ENCODE results near the gene C11orf52. TPM values are rescaled to one million over a fixed set of nuclear protein-coding genes. Genes with fewer than 3 reads are reported as not detected.
"Not testable (repeated sequence)": the region's sequence is repeated elsewhere in the genome, so short reads cannot be mapped to it uniquely, and the experiment has no call there.

Gene C11orf52
- polyA plus RNA-seq, 1 donor from 2014 or later = not detected

- H3K4me2 ChIP-seq (ENCODE audit: low read length) = no peak overlapping the region
Measured at GRCh38 chr11:111932611-111932950, 13.9 kb downstream of the C11orf52 start.

GRCh38 chr11:111933176-111933575, 14.5 kb downstream of the C11orf52 start:
- H3K27ac ChIP-seq (ENCODE audit: low read length); H3K9me2 ChIP-seq (ENCODE audit: insufficient read depth, low read length); H3F3A ChIP-seq (ENCODE audit: insufficient read depth, low read length, poor library complexity, severe bottlenecking); H3K27me3 ChIP-seq (ENCODE audit: insufficient read depth, low read depth, low read length); H3K4me3 ChIP-seq (ENCODE audit: low read length); H3K4me2 ChIP-seq (ENCODE audit: low read length); H3K9ac ChIP-seq (ENCODE audit: low read length); H3K36me3 ChIP-seq (ENCODE audit: insufficient read depth, low read length); H4K20me1 ChIP-seq (ENCODE audit: insufficient read depth); H2AFZ ChIP-seq (ENCODE audit: low read depth, low read length); H3K9me3 ChIP-seq (ENCODE audit: low read length): not testable (repeated sequence)
- H3K79me2 ChIP-seq (replicated peaks; ENCODE audit: insufficient read depth, low read length) = peaks cover 15% of the 10 kb centered on the region

More at GRCh38 chr11:111932611-111932950, 13.9 kb downstream of the C11orf52 start:
- no peaks in the 10 kb centered on the region for H3K9me2 ChIP-seq (ENCODE audit: insufficient read depth, low read length)
- no peaks in the 10 kb centered on the region for H3K9me3 ChIP-seq (ENCODE audit: low read length)
- H3K79me2 ChIP-seq (replicated peaks; ENCODE audit: insufficient read depth, low read length) = peaks cover 10% of the 10 kb centered on the region
- no peaks in the 10 kb centered on the region for H3F3A ChIP-seq (ENCODE audit: insufficient read depth, low read length, poor library complexity, severe bottlenecking)
- H3K36me3 ChIP-seq (ENCODE audit: insufficient read depth, low read length) = no peaks in the 10 kb centered on the region
- H4K20me1 ChIP-seq (ENCODE audit: insufficient read depth) = no peaks in the 10 kb centered on the region
- H2AFZ ChIP-seq (ENCODE audit: low read depth, low read length) = no peak overlapping the region
- H3K4me3 ChIP-seq (ENCODE audit: low read length) = no peak overlapping the region
- TF ChIP-seq POLR2AphosphoS5 (IDR thresholded peaks at IDR 0.05) = no peak
- TF ChIP-seq SMC3 (conservative IDR thresholded peaks at IDR 0.05; ENCODE audit: poor library complexity) = no peak
- no peak for TF ChIP-seq TAF1 (IDR thresholded peaks at IDR 0.05; ENCODE audit: low read depth)
- no peak for TF ChIP-seq EP300 (conservative IDR thresholded peaks at IDR 0.05; ENCODE audit: poor library complexity, severe bottlenecking)
- no peak for TF ChIP-seq REST (IDR thresholded peaks at IDR 0.05; ENCODE audit: borderline replicate concordance)
- TF ChIP-seq MXI1 (conservative IDR thresholded peaks at IDR 0.05; ENCODE audit: poor library complexity, severe bottlenecking) = no peak
- TF ChIP-seq EZH2 (IDR thresholded peaks at IDR 0.05; ENCODE audit: borderline replicate concordance, insufficient read depth, low read length, poor library complexity, severe bottlenecking) = no peak
- TF ChIP-seq CTCF (IDR thresholded peaks at IDR 0.05; ENCODE audit: poor library complexity, severe bottlenecking) = no peak
- no peak for TF ChIP-seq RAD21 (conservative IDR thresholded peaks at IDR 0.05)
- H3K27me3 ChIP-seq (ENCODE audit: insufficient read depth, low read depth, low read length) = no peaks in the 10 kb centered on the region
- H3K27ac ChIP-seq (ENCODE audit: low read length) = no peak overlapping the region
- H3K9ac ChIP-seq (ENCODE audit: low read length) = no peak overlapping the region

GRCh38 chr11:111933872-111934271, 15.2 kb downstream of the C11orf52 start:
- H3K4me2 ChIP-seq (ENCODE audit: low read length) = no peak overlapping the region
- no peaks in the 10 kb centered on the region for H3K9me3 ChIP-seq (ENCODE audit: low read length)
- no peaks in the 10 kb centered on the region for H3F3A ChIP-seq (ENCODE audit: insufficient read depth, low read length, poor library complexity, severe bottlenecking)
- TF ChIP-seq MXI1 (conservative IDR thresholded peaks at IDR 0.05; ENCODE audit: poor library complexity, severe bottlenecking) = no peak
- no peak for TF ChIP-seq REST (IDR thresholded peaks at IDR 0.05; ENCODE audit: borderline replicate concordance)
- no peak for TF ChIP-seq RAD21 (conservative IDR thresholded peaks at IDR 0.05)
- TF ChIP-seq SMC3 (conservative IDR thresholded peaks at IDR 0.05; ENCODE audit: poor library complexity) = no peak
- TF ChIP-seq EZH2 (IDR thresholded peaks at IDR 0.05; ENCODE audit: borderline replicate concordance, insufficient read depth, low read length, poor library complexity, severe bottlenecking) = no peak
- no peak for TF ChIP-seq EP300 (conservative IDR thresholded peaks at IDR 0.05; ENCODE audit: poor library complexity, severe bottlenecking)
- no peak for TF ChIP-seq CTCF (IDR thresholded peaks at IDR 0.05; ENCODE audit: poor library complexity, severe bottlenecking)
- TF ChIP-seq TAF1 (IDR thresholded peaks at IDR 0.05; ENCODE audit: low read depth) = no peak
- no peak for TF ChIP-seq POLR2AphosphoS5 (IDR thresholded peaks at IDR 0.05)
- H3K9me2 ChIP-seq (ENCODE audit: insufficient read depth, low read length) = no peaks in the 10 kb centered on the region
- H4K20me1 ChIP-seq (ENCODE audit: insufficient read depth) = no peaks in the 10 kb centered on the region
- no peak overlapping the region for H3K27ac ChIP-seq (ENCODE audit: low read length)
- no peaks in the 10 kb centered on the region for H3K36me3 ChIP-seq (ENCODE audit: insufficient read depth, low read length)
- H3K4me3 ChIP-seq (ENCODE audit: low read length) = no peak overlapping the region
- H3K9ac ChIP-seq (ENCODE audit: low read length) = no peak overlapping the region
- H2AFZ ChIP-seq (ENCODE audit: low read depth, low read length) = no peak overlapping the region
- peaks cover 21% of the 10 kb centered on the region for H3K79me2 ChIP-seq (replicated peaks; ENCODE audit: insufficient read depth, low read length)
- H3K27me3 ChIP-seq (ENCODE audit: insufficient read depth, low read depth, low read length) = no peaks in the 10 kb centered on the region

All from neural cell (in vitro differentiated cells).